Hepatocyte (in vitro differentiated cells): ENCODE data around the gene RASGEF1C.

ENCODE experiments used
- CTCF ChIP-seq: fragments of 200-600 bp; sonication (generic); IDR thresholded peaks from 2 replicates; pipeline ENCODE4 v1.5.1; 2016; ENCODE audit warnings: antibody characterized with exemption, mild to moderate bottlenecking; ENCODE audit not compliant: poor library complexity
- EZH2 ChIP-seq: fragments of 200-600 bp; sonication (generic); IDR thresholded peaks from 2 replicates; pipeline ENCODE4 v1.6.1; 2016; ENCODE audit warnings: antibody characterized with exemption, mild to moderate bottlenecking, borderline replicate concordance

- TF ChIP-seq CTCF, result no peak
- no peak for TF ChIP-seq EZH2
Measured at GRCh38 chr5:180194410-180195345, 14.3 kb downstream of the RASGEF1C start.
